Activated T-cell treated with anti-CD3 and anti-CD28 coated beads, Interleukin-2, amount 50 U/mL, for 72 hours (primary cell): ENCODE data around the gene ZNF830. TPM values are rescaled to one million over a fixed set of nuclear protein-coding genes. Genes with fewer than 3 reads are reported as not detected.
"Not testable (repeated sequence)": the region's sequence is repeated elsewhere in the genome, so short reads cannot be mapped to it uniquely, and the experiment has no call there.

Experiments used
- ATAC-seq, 2 donors: fragments of 150-1000 bp; cut with Tn5 transposase; replicated peaks in 1 of 2; 2 replicates each; pipeline ENCODE4 v1.10.0; 2021; ENCODE audit warnings: moderate library complexity in 2 of 2, mild to moderate bottlenecking in 1 of 2
- DNase-seq, 2 donors: peaks; one replicate each; pipeline ENCODE4 v3.0.0; 2021 to 2022; ENCODE audit warnings: mixed read lengths in 1 of 2
- H3K27ac Mint-ChIP-seq: one replicate; pipeline ENCODE4 v1.8.0; 2022; ENCODE audit warnings: mild to moderate bottlenecking, moderate library complexity, mixed read lengths
- H3K27me3 Mint-ChIP-seq: one replicate; pipeline ENCODE4 v1.8.0; 2022; ENCODE audit warnings: low read depth, mixed read lengths
- H3K36me3 Mint-ChIP-seq, 2 donors: one replicate each; pipeline ENCODE4 v1.8.0; 2022; ENCODE audit warnings: mixed read lengths in 2 of 2, mild to moderate bottlenecking in 1 of 2; ENCODE audit not compliant: insufficient read depth in 2 of 2
- H3K4me1 Mint-ChIP-seq: one replicate; pipeline ENCODE4 v1.8.0; 2022; ENCODE audit warnings: low read depth, mixed read lengths
- H3K4me3 Mint-ChIP-seq, 2 donors: one replicate each; pipeline ENCODE4 v1.8.0; 2022; ENCODE audit warnings: mild to moderate bottlenecking in 2 of 2, mixed read lengths in 2 of 2, moderate library complexity in 2 of 2
- H3K9me3 Mint-ChIP-seq, 2 donors: one replicate each; pipeline ENCODE4 v1.8.0; 2022; ENCODE audit warnings: mixed read lengths in 2 of 2
- total RNA-seq, 2 donors: library from RNA; stranded (reverse); gene quantifications; one replicate each; pipeline ENCODE4 v1.2.3, GENCODE V29; 2022

Gene ZNF830
- total RNA-seq: 10 to 100 TPM; 27.7 to 28.0 TPM

- peak within 1 kb of the TSS; percentile 99 for H3K27ac Mint-ChIP-seq
- peaks cover 15% of the 10 kb centered on the region for H3K4me1 Mint-ChIP-seq
- H3K27me3 Mint-ChIP-seq: no peaks in the 10 kb centered on the region
- ATAC-seq (peak; percentile 97), DNase-seq (peak; percentile 88 to 92)
- H3K9me3 Mint-ChIP-seq: no peaks in the 10 kb centered on the region
- H3K4me3 Mint-ChIP-seq: peak within 1 kb of the TSS; percentile 89 to 92
- peaks cover 11 to 15% of the 10 kb centered on the region in 2 donors for H3K36me3 Mint-ChIP-seq
Observed at GRCh38 chr17:34961093-34961911, at the start of gene ZNF830, which contains the start of gene CCT6B. Gene ZNF830 (plus strand): TSS chr17:34961540. CDS start chr17:34961567, 27 bp downstream. Gene CCT6B (minus strand): TSS chr17:34961460. CDS start chr17:34961393, 67 bp downstream.

- Mint-ChIP-seq H3K36me3 (no peaks in the 10 kb centered on the region), H3K4me1 (no peaks in the 10 kb centered on the region), H3K9me3 (no peaks in the 10 kb centered on the region), H3K27me3 (peaks cover 2% of the 10 kb centered on the region), H3K27ac (no peak overlapping the region), H3K4me3 (no peak overlapping the region)
- no peak for DNase-seq
- ATAC-seq: no peak
Observed at GRCh38 chr17:34913001-34913400, 48.3 kb upstream of the ZNF830 start.

- no peak for DNase-seq
- Mint-ChIP-seq H3K27me3 (peaks cover 5% of the 10 kb centered on the region), H3K27ac (no peak overlapping the region), H3K36me3 (no peaks in the 10 kb centered on the region), H3K4me3 (no peak overlapping the region), H3K4me1 (no peaks in the 10 kb centered on the region), H3K9me3 (no peaks in the 10 kb centered on the region)
- no peak for ATAC-seq
Observed at GRCh38 chr17:34916120-34916519, 45.2 kb upstream of the ZNF830 start.

GRCh38 chr17:34917381-34917780 lies 44.0 kb upstream of the ZNF830 start:
- Mint-ChIP-seq H3K4me3 (no peak overlapping the region), H3K27ac (no peak overlapping the region), H3K4me1 (no peaks in the 10 kb centered on the region), H3K36me3 (no peaks in the 10 kb centered on the region), H3K9me3 (no peaks in the 10 kb centered on the region), H3K27me3 (peaks cover 5% of the 10 kb centered on the region)
- DNase-seq: no peak
- ATAC-seq: no peak

- no peak for DNase-seq
- H3K4me3 Mint-ChIP-seq: no peak overlapping the region
- no peak overlapping the region for H3K27ac Mint-ChIP-seq
- no peaks in the 10 kb centered on the region for H3K4me1 Mint-ChIP-seq
- H3K36me3 Mint-ChIP-seq: no peaks in the 10 kb centered on the region
- no peak for ATAC-seq
- peaks cover 5% of the 10 kb centered on the region for H3K27me3 Mint-ChIP-seq
- no peaks in the 10 kb centered on the region for H3K9me3 Mint-ChIP-seq
Observed at GRCh38 chr17:34920676-34921075, 40.7 kb upstream of the ZNF830 start.

- Mint-ChIP-seq H3K27ac (no peak overlapping the region), H3K4me3 (no peak overlapping the region), H3K9me3 (no peaks in the 10 kb centered on the region), H3K4me1 (no peaks in the 10 kb centered on the region), H3K27me3 (no peaks in the 10 kb centered on the region), H3K36me3 (no peaks in the 10 kb centered on the region)
- ATAC-seq (no peak), DNase-seq (no peak)
Observed at GRCh38 chr17:34926661-34927060, 34.7 kb upstream of the ZNF830 start.

- no peak overlapping the region for H3K4me3 Mint-ChIP-seq
- H3K4me1 Mint-ChIP-seq: no peaks in the 10 kb centered on the region
- H3K36me3 Mint-ChIP-seq: no peaks in the 10 kb centered on the region
- no peak for ATAC-seq
- peaks cover 6% of the 10 kb centered on the region for H3K27me3 Mint-ChIP-seq
- no peak for DNase-seq
- no peak overlapping the region for H3K27ac Mint-ChIP-seq
- no peaks in the 10 kb centered on the region for H3K9me3 Mint-ChIP-seq
Observed at GRCh38 chr17:34930283-34930682, 31.1 kb upstream of the ZNF830 start.

- not testable (repeated sequence) for DNase-seq, ATAC-seq, H3K4me1 Mint-ChIP-seq, H3K27ac Mint-ChIP-seq, H3K27me3 Mint-ChIP-seq, H3K9me3 Mint-ChIP-seq, H3K4me3 Mint-ChIP-seq, H3K36me3 Mint-ChIP-seq
Observed at GRCh38 chr17:34950780-34951179, 10.6 kb upstream of the ZNF830 start.

GRCh38 chr17:34958438-34958837 lies 2.9 kb upstream of the ZNF830 start:
- Mint-ChIP-seq H3K27me3 (no peaks in the 10 kb centered on the region), H3K4me1 (peaks cover 9% of the 10 kb centered on the region), H3K4me3 (no peak overlapping the region), H3K9me3 (no peaks in the 10 kb centered on the region), H3K27ac (no peak overlapping the region), H3K36me3 (peaks cover 9 to 11% of the 10 kb centered on the region in 2 donors)
- DNase-seq: no peak
- no peak for ATAC-seq

- Mint-ChIP-seq H3K27ac (peak overlapping the region; percentile 47), H3K4me1 (peaks cover 22% of the 10 kb centered on the region), H3K4me3 (peak overlapping the region; percentile 18 to 29), H3K27me3 (no peaks in the 10 kb centered on the region), H3K36me3 (no peaks in the 10 kb centered on the region), H3K9me3 (no peaks in the 10 kb centered on the region)
- ATAC-seq: peak; percentile 49 to 54
- peak in 1 of 2 donors; percentile 8 for DNase-seq
Observed at GRCh38 chr17:34974179-34974578, 12.8 kb downstream of the ZNF830 start.

GRCh38 chr17:34974794-34975785 lies 13.8 kb downstream of the ZNF830 start:
- peak; percentile 79 for ATAC-seq
- Mint-ChIP-seq H3K27me3 (no peaks in the 10 kb centered on the region), H3K36me3 (no peaks in the 10 kb centered on the region), H3K9me3 (no peaks in the 10 kb centered on the region), H3K4me3 (peak overlapping the region; percentile 2 to 52), H3K27ac (peak overlapping the region; percentile 1), H3K4me1 (peaks cover 31% of the 10 kb centered on the region)
- peak; percentile 16 to 23 for DNase-seq

- Mint-ChIP-seq H3K4me1 (peaks cover 59% of the 10 kb centered on the region), H3K27me3 (no peaks in the 10 kb centered on the region), H3K27ac (peak overlapping the region; percentile 11), H3K36me3 (peaks cover 0 to 2% of the 10 kb centered on the region in 2 donors), H3K9me3 (no peaks in the 10 kb centered on the region), H3K4me3 (peak overlapping the region; percentile 95 to 96)
- no peak for ATAC-seq
- DNase-seq: no peak
Observed at GRCh38 chr17:34979153-34979552, 17.8 kb downstream of the ZNF830 start.
